ENCODE results near the gene ZXDC. TPM values are rescaled to one million over a fixed set of nuclear protein-coding genes. Genes with fewer than 3 reads are reported as not detected.

Gene ZXDC
- total RNA-seq, 1 donor from 2014 or later: 19.3 TPM

GRCh38 chr3:126496894-126497850 lies 21.5 kb upstream of the ZXDC start:
- H3K4me3 ChIP-seq (ENCODE audit: low read depth, low read length): no peak overlapping the region
- no peak for DNase-seq (ENCODE audit: low read depth)

GRCh38 chr3:126495786-126496185 lies 20.1 kb upstream of the ZXDC start:
- no peak overlapping the region for H3K4me3 ChIP-seq (ENCODE audit: low read depth, low read length)
- no peak for TF ChIP-seq CTCF (conservative IDR thresholded peaks at IDR 0.05; ENCODE audit: low read depth, low read length)
- no peak for DNase-seq (ENCODE audit: low read depth)

More at GRCh38 chr3:126496894-126497850, 21.5 kb upstream of the ZXDC start:
- no peak for TF ChIP-seq CTCF (conservative IDR thresholded peaks at IDR 0.05; ENCODE audit: low read depth, low read length)

- no peak overlapping the region for H3K4me3 ChIP-seq (ENCODE audit: low read depth, low read length)
- TF ChIP-seq CTCF (conservative IDR thresholded peaks at IDR 0.05; ENCODE audit: low read depth, low read length): no peak
- DNase-seq (ENCODE audit: low read depth): no peak
Measured at GRCh38 chr3:126494970-126495230, 19.2 kb upstream of the ZXDC start.

GRCh38 chr3:126494204-126494969 lies 18.7 kb upstream of the ZXDC start:
- no peak overlapping the region for H3K4me3 ChIP-seq (ENCODE audit: low read depth, low read length)
- no peak for TF ChIP-seq CTCF (conservative IDR thresholded peaks at IDR 0.05; ENCODE audit: low read depth, low read length)
- no peak for DNase-seq (ENCODE audit: low read depth)

- H3K4me3 ChIP-seq (ENCODE audit: low read depth, low read length): no peak overlapping the region
- TF ChIP-seq CTCF (conservative IDR thresholded peaks at IDR 0.05; ENCODE audit: low read depth, low read length): no peak
- no peak for DNase-seq (ENCODE audit: low read depth)
Measured at GRCh38 chr3:126493739-126494138, 18.0 kb upstream of the ZXDC start.

GRCh38 chr3:126493051-126493450 lies 17.4 kb upstream of the ZXDC start:
- DNase-seq (ENCODE audit: low read depth): no peak
- H3K4me3 ChIP-seq (ENCODE audit: low read depth, low read length): no peak overlapping the region
- no peak for TF ChIP-seq CTCF (conservative IDR thresholded peaks at IDR 0.05; ENCODE audit: low read depth, low read length)
